ENCODE data around the gene CR1.

Gene CR1

DNA sequence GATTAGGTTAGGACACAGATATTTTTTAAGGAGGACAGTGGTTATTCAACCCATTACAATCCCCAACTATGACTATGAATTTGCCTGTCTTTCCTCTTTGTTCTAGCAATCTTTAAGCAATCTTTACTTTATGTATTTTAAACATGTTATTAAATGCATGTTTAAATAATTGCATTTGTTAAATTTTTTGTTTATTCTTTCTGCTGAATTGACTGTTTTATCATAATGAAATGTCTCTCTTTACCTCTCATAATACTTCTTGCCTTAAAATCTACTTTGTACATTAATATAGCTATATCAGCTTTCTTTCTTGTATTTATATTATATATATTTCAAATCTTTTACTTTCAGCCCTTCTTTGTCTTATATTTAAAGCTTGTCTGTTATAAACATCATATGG is 195.1 kb downstream of the CR1 start:
- no peak for DNase-seq (ENCODE audit: low read depth, low spot score)

More for the DNA sequence above, 195.1 kb downstream of the CR1 start:
- no peak overlapping the region for H3K4me3 ChIP-seq (ENCODE audit: low read depth, low read length)
- ChIA-PET CTCF (interaction anchor here (0.8 to 2.4 kb wide), 3 partner anchors 9 to 37 kb away, joined by 3 to 6 read pairs (median 6); no protein-coding TSS in a partner anchor), POLR2A (no interaction called here)
- TF ChIP-seq CTCF (IDR thresholded peaks at IDR 0.05; ENCODE audit: insufficient read depth, low read length, missing control alignments): no peak
